NCI-H2227 (cell line): ENCODE results near the gene IFT81.

Source experiments
- DNase-seq: peaks from one replicate; lab custom pipeline; 2025; ENCODE audit not compliant: unreplicated experiment; lab: John Stamatoyannopoulos, UW

Gene IFT81

DNA sequence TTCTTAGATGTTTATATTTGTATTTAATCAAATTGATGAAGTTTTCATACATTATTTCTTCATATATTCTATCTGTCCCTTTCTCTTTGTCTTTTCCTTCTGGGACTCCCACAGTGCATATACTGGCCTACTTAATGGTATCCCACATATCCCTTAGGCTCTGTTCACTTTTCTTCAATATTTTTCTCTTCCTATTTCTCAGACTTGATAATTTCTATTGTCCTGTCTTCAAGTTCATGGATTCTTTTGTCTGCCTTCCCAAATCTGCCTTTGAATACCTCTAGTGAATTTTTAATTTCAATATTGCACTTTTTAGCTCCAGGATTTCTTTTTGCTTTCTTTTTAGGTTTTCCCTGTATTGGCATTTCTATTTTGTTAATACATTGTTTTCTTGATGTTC, 33.4 kb downstream of the IFT81 start:
- DNase-seq, result no peak

DNA sequence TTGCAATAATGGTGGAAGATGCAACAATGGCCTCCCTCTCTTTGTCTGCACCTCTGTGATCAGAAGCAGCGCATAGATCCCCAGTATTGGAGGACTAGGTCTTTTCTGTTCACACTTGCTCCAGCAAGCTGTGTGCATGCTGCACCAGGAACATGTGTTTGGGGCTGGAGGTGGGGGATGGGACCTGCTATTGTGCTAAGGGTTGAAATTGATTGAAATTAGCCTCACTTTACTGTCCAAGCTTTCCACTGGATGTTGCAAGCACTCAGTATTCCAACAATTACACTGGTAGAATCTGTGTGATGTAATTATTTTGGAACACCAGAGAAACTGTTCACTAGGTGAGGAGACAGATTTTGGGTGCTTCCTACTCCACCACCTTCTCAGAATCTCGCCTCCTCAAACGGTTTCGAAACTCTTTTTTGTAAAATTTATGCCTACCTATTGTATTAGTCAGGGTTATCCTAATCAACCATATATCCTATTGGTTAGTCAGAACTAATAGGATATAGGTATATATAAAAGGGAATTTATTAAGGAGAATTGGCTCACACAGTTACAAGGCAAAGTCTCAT, 35.6 kb downstream of the IFT81 start:
- no peak for DNase-seq

DNA sequence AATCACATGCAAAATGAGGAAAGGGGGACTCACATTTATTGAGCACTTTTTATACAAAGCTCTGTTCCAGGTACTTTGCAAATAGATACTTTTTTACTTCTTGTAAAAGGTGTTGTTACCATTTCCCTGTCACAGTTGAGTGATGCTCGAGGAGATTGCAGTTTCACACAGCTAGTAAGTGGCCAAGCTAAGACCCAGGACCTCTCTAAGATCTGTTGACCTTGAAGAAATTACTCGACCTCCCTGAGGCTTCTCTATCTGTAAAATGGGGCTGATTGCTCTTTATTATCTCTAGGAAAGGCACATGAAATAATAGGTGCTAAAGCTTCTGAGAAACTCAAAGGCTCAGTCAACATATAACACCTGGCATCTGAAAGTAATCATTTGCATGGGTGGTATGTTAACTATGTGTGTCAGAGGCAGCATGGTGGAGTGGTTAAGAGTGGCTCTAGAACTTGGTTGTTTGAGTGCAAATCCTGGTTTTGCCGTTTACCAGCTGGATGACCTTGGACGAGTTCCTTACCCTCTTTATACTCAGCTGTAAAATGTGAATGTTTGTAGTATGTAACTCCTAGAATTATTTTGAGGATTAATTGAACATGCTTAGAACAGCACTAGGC, 41.5 kb downstream of the IFT81 start:
- no peak for DNase-seq

DNA sequence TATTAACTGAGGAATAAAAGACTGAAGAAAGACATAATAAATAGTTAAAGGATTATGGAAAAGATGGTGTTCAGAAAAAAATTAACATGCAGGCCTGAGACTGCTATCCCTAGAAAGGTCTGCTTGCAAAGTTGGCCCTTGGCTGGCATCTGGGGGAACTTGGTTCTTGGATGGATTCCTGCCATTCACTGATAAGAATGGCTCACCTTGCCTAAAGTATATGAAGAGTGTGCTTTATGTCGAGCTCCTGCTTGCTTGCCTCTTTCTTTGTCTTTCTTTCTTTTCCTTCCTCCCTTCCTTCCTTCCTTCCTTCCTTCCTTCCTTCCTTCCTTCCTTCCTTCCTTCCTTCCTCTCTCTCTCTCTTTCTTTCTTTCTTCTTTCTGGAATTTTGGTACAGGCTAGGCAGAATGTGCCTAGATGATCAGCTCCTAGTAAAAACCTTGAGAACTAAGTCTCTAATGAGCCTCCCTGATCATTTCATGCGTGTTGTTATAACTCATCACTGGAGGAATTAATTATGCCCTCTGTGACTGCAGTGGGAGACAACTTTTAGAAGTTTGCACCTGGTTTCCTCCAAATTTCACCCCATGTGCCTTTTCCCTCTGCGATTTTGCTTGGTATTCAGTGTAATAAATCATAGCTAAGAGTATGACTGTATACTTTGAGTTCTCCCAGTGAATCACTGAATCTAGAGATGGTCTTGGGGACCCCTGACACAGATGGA, 44.7 kb downstream of the IFT81 start:
- DNase-seq, result no peak

DNA sequence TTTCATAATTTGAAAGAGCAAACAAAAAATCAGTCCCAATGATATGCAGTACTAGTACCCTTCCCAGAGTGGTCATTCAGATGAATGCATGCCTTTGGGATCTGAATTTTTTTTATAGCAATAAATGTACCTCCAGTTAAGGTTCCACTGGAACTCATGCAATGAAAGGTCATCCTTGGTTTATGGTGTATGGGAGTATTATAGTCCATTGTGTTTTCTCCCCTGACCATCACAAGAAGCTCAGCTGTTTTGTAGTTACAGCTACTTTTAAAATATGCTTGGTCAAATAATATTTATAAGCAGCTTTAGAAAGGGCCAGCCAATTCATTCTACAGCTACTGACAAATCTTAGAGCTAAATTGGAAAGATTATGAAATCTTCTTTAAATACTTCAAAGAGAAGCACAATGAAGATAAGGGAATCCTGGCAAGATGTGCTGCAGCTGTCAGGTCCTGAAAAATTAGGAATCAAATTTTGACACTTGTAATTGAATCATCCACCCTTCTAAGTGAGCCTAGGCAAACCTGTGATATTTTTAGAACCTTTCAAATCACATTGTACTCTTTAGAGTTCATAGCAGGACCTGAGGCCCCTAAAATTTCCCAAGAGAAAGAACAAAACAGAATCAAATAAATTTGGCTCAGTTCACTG, 46.5 kb downstream of the IFT81 start:
- no peak for DNase-seq

DNA sequence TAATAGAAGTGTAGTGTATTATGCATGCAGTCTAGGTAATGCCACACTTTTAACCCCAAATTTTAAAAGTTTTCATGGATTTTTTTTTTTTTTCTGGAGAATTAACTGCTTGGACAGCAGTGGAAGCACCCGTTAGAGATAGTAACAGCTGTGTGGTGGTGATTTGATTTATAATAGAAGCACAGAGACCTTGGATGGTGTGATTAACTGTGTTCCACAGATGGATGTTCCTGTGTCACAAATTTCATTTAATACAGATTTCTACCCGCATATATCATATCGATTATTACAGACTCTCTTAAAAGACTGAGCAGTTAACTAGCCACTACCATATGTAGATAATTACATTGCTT, 47.0 kb downstream of the IFT81 start:
- no peak for DNase-seq

DNA sequence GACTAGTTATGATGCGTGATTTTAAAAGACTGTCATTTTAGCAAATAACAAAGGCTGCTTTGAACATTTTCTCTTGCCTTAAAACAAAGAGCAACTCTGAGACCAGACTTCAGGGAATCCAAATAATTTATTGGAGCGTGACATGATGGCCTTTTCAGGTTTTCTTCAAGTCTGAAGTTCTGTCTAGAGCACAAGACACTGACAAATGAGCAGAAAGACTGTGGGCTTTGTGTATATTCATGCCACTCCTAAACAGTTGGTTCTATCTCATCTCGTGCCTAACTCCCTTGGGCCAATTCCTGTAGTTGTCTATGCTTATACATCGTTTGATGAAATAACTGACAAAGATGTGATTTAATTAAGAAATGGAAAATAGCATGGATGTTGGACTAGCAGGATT, 47.5 kb downstream of the IFT81 start:
- DNase-seq, result no peak

DNA sequence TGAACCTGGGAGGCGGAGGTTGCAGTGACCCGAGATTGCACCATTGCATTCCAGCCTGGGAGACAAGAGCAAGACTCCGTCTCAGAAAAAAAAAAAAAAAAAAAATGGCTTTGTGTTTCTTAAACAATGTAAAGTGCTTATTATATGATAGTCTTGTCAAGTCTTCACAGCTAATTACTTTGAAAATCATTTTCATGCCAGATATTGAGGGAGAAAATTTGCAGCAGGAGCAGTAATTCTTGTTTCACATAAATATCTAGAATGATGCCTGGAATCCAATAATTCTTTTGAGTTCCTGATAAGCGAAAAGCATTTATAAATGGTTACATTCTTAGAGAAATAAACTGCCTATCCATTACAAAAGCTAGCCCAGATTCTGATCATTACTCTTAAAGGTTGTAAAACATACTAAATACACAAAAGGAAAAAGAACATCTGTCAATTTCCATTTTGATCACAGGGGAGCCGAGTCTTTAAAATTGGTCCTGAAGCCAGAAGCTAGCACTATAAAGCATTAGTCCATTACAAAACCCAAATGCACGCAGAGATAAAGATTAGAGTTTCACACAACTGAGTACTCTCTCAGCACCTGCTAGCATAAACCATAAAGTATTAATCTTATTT, 50.3 kb downstream of the IFT81 start:
- peak; percentile 38 for DNase-seq

DNA sequence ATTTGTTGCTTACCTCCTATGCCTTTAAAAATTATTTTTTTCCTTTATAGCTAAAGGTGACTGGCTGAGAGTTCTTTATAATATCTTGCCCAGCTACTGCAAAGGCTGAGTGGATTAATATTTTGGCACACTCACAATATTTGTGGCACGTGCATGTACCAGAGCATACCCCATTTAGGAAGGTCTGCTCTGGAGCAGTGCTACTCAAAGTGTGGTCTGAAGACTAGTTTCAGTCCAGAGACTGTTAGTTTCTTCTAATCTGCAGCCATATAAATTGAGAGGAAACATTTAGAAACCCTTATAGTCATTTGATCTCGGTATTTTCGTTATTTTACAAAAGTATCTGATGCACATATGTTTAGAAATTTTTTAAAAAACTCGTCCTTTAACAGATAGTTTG, 51.0 kb downstream of the IFT81 start:
- no peak for DNase-seq

DNA sequence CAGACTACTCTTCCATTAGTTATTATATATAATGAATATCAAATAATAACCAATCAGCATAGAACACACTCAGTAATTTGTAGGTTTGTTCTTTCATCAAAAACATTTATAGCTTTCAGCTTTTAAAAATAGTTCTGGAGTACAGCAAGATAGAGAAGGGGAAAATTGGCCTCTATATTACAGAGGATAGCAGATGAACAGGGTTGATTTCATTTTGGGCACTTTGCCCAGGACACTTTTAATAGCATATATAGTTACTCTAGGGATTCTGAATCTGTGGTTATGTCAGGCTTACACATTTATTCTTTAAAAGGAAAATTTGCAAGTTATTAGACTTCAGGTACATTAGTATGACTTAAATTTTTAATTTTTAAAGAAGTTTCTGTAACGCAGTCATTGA, 52.6 kb downstream of the IFT81 start:
- DNase-seq, result peak; percentile 24

DNA sequence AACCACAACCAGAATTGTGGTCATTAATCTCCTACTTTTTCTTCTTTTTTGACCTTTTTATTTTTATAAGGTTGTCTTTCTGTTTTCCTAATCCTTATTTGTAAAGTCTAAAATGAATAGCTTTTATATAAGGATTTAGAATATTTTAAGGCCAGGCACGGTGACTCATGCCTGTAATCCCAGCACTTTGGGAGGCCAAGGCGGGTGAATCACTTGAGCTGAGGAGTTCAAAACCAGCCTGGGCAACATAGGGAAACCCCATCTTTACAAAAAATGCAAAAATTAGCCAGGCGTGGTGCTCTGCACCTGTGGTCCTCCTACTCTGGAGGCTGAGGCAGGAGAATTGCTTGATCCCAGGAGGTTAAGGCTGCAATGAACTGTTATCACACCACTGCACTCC, 55.1 kb downstream of the IFT81 start:
- DNase-seq, result no peak

DNA sequence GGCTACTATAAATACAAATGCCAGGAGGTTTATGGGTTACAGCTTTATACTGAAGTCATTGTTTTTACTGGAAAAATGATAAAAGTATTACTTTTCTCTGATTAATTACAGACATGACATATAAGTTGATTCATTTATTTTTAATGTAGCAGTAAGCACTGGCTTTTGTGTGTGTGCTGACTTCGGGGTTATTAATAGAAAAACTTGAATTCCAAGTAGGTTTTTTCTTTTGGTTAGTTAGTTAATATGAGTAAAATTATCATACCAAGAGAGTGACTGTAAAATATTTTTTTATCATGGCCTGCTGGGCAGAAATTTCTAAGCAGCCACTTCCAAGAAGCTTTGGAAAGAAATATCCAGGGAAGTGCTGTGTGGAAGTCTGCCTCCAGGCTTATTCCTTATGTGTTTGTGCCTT, 56.4 kb downstream of the IFT81 start:
- DNase-seq, result no peak

DNA sequence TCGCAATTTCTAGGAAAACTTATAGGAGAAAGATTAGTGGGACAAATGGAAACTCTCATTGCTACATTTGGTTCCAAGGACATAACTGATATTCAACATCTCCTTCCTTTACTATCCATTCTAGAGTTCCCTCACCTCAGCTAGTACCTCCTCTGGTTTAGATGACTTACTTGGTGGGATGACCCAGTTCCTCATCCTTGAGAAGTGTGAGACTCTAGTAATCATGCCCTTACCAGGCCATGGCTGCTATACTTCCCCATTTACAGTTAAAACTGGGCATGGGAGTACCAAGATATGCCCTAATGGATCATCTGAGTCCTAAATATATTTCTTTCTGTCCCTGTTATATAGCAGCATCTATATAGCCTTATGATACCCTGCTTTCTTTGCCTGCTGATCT, 58.1 kb downstream of the IFT81 start:
- DNase-seq, result no peak

DNA sequence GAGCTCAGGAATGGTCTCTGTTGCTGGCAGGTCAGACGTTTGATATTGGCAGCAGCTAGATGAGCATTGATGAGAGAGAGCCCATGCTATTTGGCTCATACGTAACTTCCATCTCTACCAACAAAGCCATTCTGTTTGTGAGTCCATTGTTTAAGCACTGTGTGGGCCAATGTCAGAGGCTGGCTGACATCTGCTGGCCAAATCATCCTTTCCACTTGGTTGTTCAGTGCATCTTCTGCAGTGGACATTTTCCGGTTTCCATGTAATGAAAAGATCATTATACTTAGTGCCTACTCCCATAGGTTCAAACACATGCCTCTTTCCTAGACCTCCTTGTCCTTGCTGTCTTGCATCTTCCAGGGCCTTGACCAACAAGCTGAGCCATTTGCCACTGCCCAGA, 59.2 kb downstream of the IFT81 start:
- no peak for DNase-seq

DNA sequence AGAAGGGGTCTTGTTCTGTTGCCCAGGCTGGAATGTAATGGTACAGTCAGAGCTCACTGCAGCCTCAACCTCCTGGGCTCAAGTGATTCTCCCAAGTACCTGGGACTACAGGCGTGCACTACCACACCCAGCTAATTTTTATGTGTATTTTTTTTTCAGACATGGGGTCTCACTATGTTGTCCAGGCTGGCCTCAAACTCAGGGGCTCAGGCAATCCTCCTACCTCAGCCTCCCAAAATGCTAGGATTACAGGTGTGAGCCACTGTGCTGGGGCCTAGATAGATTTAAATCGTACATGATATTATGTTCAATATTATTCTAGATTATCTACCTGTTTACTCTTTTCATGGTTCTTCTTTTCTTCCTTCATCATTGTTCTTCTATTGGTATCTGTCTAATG, 61.5 kb downstream of the IFT81 start:
- DNase-seq, result no peak

DNA sequence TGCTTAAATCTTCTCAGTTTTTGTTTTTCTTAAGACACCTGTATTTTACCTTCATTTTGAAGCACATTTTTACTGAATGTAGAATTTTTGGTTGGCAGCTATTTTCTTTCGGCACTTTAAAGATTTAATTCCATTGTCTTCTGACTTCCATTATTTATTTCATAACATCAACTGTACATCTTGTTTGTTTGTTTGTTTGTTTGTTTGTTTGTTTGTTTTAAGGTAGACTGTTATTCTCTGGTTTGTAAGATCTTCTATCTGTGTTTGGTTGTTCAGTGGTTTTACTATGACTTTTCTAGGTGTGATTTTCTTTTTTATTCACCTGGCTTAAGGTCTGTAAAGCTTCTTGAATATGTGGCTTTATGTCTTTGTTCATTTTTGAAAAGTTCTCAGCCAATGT, 61.9 kb downstream of the IFT81 start:
- DNase-seq, result no peak

DNA sequence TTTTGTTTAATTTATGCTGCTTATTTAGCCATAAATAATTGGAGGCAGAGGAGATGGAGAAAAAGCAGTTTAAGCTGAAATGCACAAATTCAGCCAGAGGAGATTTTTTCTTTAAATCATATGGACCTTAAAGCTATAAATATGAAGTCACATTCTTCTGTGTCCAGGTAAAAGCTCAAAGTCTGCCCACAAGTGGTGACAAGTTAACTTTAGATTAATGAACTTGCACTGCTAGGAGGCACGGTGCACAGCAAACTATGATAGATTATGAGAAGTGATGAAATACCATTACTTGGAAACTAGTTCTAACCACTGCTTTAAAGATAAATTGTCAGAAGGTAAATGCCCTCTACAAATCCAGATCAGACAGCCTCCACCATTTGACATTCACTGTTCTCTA, 69.0 kb downstream of the IFT81 start:
- DNase-seq, result no peak

DNA sequence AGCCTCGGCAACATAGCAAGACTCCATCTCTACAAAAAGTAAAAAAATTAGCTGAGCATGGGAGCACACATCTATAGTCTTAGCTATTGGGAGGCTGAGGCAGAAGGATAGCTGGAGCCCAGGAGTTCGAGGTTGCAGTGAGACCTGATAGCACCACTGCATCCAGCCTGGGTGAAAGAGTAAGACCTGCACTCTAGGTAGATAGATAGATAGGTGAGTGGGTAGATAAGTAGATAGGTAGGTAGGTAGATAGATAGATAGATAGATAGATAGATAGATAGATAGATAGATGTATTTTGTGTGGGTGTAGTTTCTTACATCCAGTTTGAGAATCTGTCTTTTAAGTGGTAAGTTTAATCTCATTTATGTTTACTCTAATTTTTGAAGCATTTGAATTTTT, 72.8 kb downstream of the IFT81 start:
- no peak for DNase-seq

DNA sequence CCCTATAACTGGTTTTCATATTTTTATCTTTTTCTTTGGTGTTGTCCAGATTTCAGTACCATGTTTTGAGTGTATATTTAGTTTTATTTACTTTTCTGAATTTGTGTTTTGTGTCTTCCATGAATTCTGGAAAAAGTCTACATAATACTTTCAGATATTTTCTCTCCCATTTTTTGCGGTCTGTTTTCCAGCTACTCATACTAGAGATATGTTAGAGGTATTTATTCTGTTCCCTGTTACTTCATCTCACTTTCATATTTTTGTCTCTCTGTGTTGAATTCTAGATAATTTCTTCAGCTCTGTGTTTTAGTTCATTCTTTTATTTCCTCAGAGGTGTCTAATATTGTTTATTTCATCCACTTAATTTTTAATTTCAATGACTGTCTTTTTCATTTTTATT, 74.2 kb downstream of the IFT81 start:
- no peak for DNase-seq

DNA sequence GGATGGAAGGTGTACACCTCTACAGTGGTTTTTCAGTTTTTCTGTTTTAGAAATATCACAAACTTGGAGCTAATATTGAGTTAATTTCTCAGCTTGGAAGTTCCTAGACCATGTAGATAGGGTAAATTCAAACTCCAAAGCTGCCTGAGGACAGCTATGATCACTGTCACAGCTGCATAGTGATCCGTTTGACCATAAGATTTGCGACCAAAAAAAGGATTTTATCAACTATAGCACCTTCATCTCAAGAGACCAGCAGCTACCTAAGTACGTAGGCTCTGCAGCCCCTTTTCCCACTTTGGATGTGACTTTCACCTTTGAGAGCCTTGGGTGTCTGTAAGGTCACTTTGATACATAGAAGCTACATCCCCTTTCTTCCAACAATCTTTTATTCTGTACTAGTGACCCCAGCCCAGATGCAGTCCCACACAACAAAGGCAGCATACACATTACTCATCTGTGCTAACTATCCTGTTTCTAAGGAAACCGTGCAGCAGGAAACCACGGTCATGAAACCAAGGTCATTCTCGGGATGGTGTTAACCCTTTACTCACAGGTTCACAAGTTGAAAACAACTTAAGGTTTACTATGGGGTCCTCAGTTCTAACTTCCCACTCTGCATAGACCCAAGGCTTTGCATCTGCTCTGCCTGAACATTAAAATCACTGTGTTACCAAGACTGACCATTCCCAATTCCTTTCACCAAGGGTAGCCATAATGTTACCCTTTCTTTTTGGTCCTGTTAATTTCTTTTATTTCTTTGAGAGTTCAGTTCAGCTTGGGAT, 75.4 kb downstream of the IFT81 start:
- peak; percentile 84 for DNase-seq

DNA sequence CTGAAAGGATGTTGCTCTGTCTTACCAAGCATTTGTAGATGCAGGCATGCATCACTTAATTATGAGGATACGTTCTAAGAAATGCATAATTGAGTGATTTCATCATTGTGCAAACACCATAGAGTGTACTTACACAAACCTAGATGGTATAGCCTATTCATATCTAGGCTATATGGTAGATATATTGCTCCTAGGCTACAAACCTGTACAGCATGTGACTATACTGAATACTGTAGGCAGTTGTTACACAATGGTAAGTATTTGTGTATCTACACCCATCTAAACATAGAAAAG, 75.9 kb downstream of the IFT81 start:
- DNase-seq, result no peak
